ENCODE measurements around the gene JPH3. TPM values are rescaled to one million over a fixed set of nuclear protein-coding genes. Genes with fewer than 3 reads are reported as not detected.
"Not testable (repeated sequence)": the region's sequence is repeated elsewhere in the genome, so short reads cannot be mapped to it uniquely, and the experiment has no call there.

JPH3 gene
- total RNA-seq, 4 donors from 2014 or later, result 0.39 TPM; not detected in 3

DNA sequence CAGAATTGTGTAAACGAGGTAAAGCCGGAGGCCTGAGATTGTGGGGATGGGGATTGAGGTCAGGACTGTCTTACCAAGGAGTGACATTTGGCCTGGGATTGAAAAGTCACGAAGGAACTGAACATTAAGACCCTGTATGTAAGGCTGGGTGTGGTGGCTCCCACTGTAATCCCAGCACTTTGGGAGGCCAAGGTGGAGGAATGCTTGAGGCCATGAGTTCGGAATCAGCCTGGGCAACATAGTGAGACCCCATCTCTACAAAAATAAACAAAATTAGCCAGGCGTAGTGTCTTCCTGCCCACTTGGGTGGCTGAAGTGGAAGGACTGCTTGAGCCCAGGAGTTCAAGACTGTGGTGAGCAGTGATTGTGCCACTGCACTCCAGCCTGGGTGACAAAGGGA is 75.5 kb downstream of the JPH3 start:
- 86 to 87% methylated on average over 5 of the region's 5 CpGs for WGBS, 2 donors
- peaks cover 0 to 11% of the 10 kb centered on the region in 2 donors for H3K27me3 ChIP-seq
- no peaks in the 10 kb centered on the region for H3K9me3 ChIP-seq
- H3K4me1 ChIP-seq, result no peaks in the 10 kb centered on the region
- TF ChIP-seq POLR2A (IDR thresholded peaks at IDR 0.05), result no peak
- TF ChIP-seq EP300 (IDR thresholded peaks at IDR 0.05), result no peak
- TF ChIP-seq, protein P1, sequence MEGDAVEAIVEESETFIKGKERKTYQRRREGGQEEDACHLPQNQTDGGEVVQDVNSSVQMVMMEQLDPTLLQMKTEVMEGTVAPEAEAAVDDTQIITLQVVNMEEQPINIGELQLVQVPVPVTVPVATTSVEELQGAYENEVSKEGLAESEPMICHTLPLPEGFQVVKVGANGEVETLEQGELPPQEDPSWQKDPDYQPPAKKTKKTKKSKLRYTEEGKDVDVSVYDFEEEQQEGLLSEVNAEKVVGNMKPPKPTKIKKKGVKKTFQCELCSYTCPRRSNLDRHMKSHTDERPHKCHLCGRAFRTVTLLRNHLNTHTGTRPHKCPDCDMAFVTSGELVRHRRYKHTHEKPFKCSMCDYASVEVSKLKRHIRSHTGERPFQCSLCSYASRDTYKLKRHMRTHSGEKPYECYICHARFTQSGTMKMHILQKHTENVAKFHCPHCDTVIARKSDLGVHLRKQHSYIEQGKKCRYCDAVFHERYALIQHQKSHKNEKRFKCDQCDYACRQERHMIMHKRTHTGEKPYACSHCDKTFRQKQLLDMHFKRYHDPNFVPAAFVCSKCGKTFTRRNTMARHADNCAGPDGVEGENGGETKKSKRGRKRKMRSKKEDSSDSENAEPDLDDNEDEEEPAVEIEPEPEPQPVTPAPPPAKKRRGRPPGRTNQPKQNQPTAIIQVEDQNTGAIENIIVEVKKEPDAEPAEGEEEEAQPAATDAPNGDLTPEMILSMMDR (IDR thresholded peaks at IDR 0.05), result no peak
- no peak overlapping the region for H3K4me3 ChIP-seq
- no peak for DNase-seq (ENCODE audit: low spot score in 2 of 2)
- no peak overlapping the region for H3K27ac ChIP-seq
- H3K36me3 ChIP-seq, result no peaks in the 10 kb centered on the region

DNA sequence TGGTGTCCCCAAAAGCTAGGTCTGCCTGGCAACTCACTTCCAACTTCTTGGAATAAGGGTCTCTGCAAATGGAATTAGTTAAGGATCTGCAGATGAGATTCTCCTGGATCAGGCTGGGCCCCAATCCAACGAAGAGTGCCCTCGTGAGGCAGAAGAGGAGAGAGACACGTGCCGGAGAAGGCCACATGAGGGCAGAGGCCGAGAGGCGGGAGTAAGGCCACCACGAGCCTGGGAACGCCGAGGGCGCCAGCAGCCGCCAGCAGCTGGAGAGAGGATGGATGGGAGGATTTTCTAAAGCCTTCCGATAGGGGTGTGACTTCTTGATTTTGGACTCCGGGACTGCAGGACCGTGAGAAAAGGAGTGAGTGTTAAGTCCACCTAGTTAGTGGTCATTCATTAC is 76.3 kb downstream of the JPH3 start:
- TF ChIP-seq EP300 (IDR thresholded peaks at IDR 0.05) (no peak), POLR2A (IDR thresholded peaks at IDR 0.05) (no peak)
- TF ChIP-seq, protein P1 (IDR thresholded peaks at IDR 0.05), result no peak
- Histone ChIP-seq H3K4me3 (no peak overlapping the region), H3K36me3 (no peaks in the 10 kb centered on the region), H3K27ac (no peak overlapping the region), H3K4me1 (no peaks in the 10 kb centered on the region), H3K9me3 (no peaks in the 10 kb centered on the region), H3K27me3 (peaks cover 0 to 14% of the 10 kb centered on the region in 2 donors)
- no peak for DNase-seq (ENCODE audit: low spot score in 2 of 2)
- WGBS, 2 donors, result 48 to 50% methylated on average over 14 of the region's 14 CpGs

DNA sequence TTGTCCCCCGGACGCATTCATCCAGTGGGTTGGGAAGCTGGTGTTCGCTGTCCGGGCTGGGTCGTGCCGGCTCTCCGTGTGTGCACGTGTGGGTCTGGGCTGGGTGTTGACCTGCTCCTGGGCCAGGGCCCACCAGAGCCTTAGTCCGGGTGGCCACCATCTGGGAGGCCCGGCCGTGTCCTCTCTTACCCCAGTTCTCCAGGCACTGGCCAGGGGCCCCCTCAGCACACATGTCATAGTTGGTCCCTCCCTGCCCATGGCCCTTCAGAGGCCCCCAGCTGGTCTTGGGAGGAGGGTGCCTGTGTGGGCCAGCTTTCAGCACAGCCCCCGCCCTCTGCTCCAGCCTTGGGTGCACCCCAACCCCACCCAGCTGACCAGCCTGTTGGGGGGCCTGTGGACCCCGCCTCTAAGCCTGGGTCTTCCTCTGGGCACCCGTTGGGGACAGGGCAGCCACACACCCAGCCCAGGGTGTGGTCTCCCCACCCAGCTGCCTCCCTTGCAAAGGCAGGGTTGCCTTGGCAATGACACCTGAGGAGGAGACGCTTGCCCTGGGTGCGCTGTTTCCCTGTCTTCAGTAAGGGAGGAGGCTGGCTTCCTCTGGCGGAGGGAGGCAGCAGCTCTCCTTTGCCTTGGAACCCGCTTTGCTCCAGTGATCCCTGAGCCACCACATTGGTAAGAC is 77.4 kb downstream of the JPH3 start:
- no peak for DNase-seq (ENCODE audit: low spot score in 2 of 2)
- peaks cover 0 to 17% of the 10 kb centered on the region in 2 donors for H3K27me3 ChIP-seq
- no peak overlapping the region for H3K27ac ChIP-seq
- no peaks in the 10 kb centered on the region for H3K4me1 ChIP-seq
- H3K4me3 ChIP-seq, result no peak overlapping the region
- no peaks in the 10 kb centered on the region for H3K36me3 ChIP-seq
- WGBS, 2 donors, result 79 to 83% methylated on average over 13 to 14 of the region's 18 CpGs
- TF ChIP-seq, protein P1 (IDR thresholded peaks at IDR 0.05), result no peak
- TF ChIP-seq POLR2A (IDR thresholded peaks at IDR 0.05) (no peak), EP300 (IDR thresholded peaks at IDR 0.05) (no peak)
- no peaks in the 10 kb centered on the region for H3K9me3 ChIP-seq

DNA sequence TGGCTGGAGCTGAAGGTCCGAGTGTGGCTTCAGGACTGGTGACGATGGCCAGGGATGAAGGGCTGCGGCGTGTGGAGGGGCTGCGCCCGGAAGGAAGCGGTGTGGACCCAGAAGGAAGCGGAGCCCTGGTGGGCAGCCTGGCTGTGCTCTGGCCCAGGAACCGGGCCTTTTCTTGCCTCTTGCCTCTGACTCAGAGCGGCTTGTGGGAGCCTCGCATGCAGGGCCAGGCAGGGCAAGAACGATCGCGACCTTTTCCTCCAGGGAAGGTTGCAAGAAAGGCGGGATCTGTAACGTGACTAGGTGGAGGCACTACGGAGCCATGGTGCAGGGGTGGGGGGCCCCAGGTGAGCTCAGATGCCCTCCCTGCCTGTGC is 78.0 kb downstream of the JPH3 start:
- TF ChIP-seq, protein P1 (IDR thresholded peaks at IDR 0.05), result no peak
- no peak for TF ChIP-seq EP300 (IDR thresholded peaks at IDR 0.05)
- no peak for TF ChIP-seq POLR2A (IDR thresholded peaks at IDR 0.05)

DNA sequence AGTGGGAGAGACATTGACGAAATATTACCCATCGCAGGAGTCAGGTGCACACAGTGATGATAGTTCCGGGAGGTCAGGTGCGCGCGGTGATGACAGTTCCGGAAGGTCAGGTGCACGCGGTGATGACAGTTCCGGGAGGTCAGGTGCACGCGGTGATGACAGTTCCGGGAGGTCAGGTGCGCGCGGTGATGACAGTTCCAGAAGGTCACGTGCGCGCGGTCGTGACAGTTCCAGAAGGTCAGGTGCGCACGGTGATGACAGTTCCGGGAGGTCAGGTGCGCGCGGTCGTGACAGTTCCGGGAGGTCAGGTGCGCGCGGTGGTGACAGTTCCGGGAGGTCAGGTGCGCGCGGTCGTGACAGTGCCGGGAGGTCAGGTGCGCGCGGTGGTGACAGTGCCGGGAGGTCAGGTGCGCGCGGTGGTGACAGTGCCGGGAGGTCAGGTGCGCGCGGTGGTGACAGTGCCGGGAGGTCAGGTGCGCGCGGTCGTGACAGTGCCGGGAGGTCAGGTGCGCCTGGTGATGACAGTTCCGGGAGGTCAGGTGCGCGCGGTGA is 78.8 kb downstream of the JPH3 start:
- H3K4me3 ChIP-seq; H3K36me3 ChIP-seq; H3K27ac ChIP-seq; H3K4me1 ChIP-seq; H3K9me3 ChIP-seq; DNase-seq (ENCODE audit: low spot score in 2 of 2): not testable (repeated sequence)
- peaks cover 0 to 25% of the 10 kb centered on the region in 2 donors for H3K27me3 ChIP-seq
- 94 to 95% methylated on average over 58 to 60 of the region's 60 CpGs for WGBS, 2 donors

More for the DNA sequence above, 78.0 kb downstream of the JPH3 start:
- no peak for DNase-seq (ENCODE audit: low spot score in 2 of 2)
- no peak overlapping the region for H3K4me3 ChIP-seq
- H3K27me3 ChIP-seq, result peaks cover 0 to 19% of the 10 kb centered on the region in 2 donors
- no peak overlapping the region for H3K27ac ChIP-seq
- 80 to 81% methylated on average over 17 of the region's 17 CpGs for WGBS, 2 donors
- no peaks in the 10 kb centered on the region for H3K36me3 ChIP-seq
- no peaks in the 10 kb centered on the region for H3K4me1 ChIP-seq
- H3K9me3 ChIP-seq, result no peaks in the 10 kb centered on the region

Measured in tibial nerve (tissue), 4 donors.